ENCODE data around the gene MAL. TPM values are rescaled to one million over a fixed set of nuclear protein-coding genes. Genes with fewer than 3 reads are reported as not detected.

MAL gene
- total and polyA plus RNA-seq, 2 of the 13 experiments (the other 11 are each of a cell fraction or from before 2014, with no cell fraction given), result not detected

GRCh38 chr2:95076705-95077529, 51.4 kb downstream of the MAL start (continued):
- TF ChIP-seq ZNF646 (CRISPR knock-in tag; IDR thresholded peaks at IDR 0.05) (no peak), MIER2 (CRISPR knock-in tag; IDR thresholded peaks at IDR 0.05) (no peak), ZNF598 (CRISPR knock-in tag; IDR thresholded peaks at IDR 0.05; ENCODE audit: borderline replicate concordance) (0 out of 2 replicates have a peak, but pooled peaks have one; percentile 33), ZNF503 (CRISPR knock-in tag; IDR thresholded peaks at IDR 0.05) (no peak), PAXIP1 (CRISPR knock-in tag; conservative IDR thresholded peaks at IDR 0.05) (no peak), BRF2 (CRISPR knock-in tag; IDR thresholded peaks at IDR 0.05) (no peak), FOXA1 (IDR thresholded peaks at IDR 0.05) (no peak), FOXA1 (CRISPR knock-in tag; IDR thresholded peaks at IDR 0.05) (peak; percentile 26; the same call in 1 of the 2 replicates), EZH2 (conservative IDR thresholded peaks at IDR 0.05; ENCODE audit: low read depth, low read length) (0 out of 2 replicates have a peak, but pooled peaks have one; percentile 44), ZUFSP (CRISPR knock-in tag; IDR thresholded peaks at IDR 0.05; ENCODE audit: borderline replicate concordance) (no peak), NR1H2 (CRISPR knock-in tag; IDR thresholded peaks at IDR 0.05; ENCODE audit: borderline replicate concordance, low read depth) (no peak), ADNP (CRISPR knock-in tag; IDR thresholded peaks at IDR 0.05) (no peak)

All from HepG2 (cell line).